Hepatocyte (in vitro differentiated cells): ENCODE measurements around the gene PTPN3.

Experiments used
- EZH2phosphoT487 ChIP-seq: fragments of 200-600 bp; sonication (generic); IDR thresholded peaks from one replicate; pipeline ENCODE4 v1.6.1; 2018; ENCODE audit warnings: antibody characterized with exemption, mild to moderate bottlenecking, low read depth, moderate library complexity; ENCODE audit not compliant: unreplicated experiment, severe bottlenecking
- TF ChIP-seq, protein P1 (sequence below): fragments of 200-600 bp; sonication (generic); IDR thresholded peaks from 2 replicates; pipeline ENCODE4 v1.5.1; 2016; ENCODE audit warnings: antibody characterized with exemption, mild to moderate bottlenecking; ENCODE audit not compliant: poor library complexity

- TF ChIP-seq, protein P1, sequence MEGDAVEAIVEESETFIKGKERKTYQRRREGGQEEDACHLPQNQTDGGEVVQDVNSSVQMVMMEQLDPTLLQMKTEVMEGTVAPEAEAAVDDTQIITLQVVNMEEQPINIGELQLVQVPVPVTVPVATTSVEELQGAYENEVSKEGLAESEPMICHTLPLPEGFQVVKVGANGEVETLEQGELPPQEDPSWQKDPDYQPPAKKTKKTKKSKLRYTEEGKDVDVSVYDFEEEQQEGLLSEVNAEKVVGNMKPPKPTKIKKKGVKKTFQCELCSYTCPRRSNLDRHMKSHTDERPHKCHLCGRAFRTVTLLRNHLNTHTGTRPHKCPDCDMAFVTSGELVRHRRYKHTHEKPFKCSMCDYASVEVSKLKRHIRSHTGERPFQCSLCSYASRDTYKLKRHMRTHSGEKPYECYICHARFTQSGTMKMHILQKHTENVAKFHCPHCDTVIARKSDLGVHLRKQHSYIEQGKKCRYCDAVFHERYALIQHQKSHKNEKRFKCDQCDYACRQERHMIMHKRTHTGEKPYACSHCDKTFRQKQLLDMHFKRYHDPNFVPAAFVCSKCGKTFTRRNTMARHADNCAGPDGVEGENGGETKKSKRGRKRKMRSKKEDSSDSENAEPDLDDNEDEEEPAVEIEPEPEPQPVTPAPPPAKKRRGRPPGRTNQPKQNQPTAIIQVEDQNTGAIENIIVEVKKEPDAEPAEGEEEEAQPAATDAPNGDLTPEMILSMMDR: no peak
- TF ChIP-seq EZH2phosphoT487: no peak
These were observed 45.3 kb downstream of the PTPN3 start for GRCh38 chr9:109452761-109453160.
